ENCODE measurements around the gene DEPP1. TPM values are rescaled to one million over a fixed set of nuclear protein-coding genes. Genes with fewer than 3 reads are reported as not detected.
A peak's percentile ranks its signal among the peaks of the same experiment; 100 is the strongest.

The DEPP1 gene
- total and polyA plus RNA-seq, 2 of the 13 experiments (the other 11 are each of a cell fraction or from before 2014, with no cell fraction given), result 14.8 to 270 TPM

- Histone ChIP-seq H3K4me2 (ENCODE audit: low read depth, low read length) (no peak overlapping the region), H3K4me3 (replicated peaks in 1 of 3; ENCODE audit: insufficient read depth in 1 of 3, low read depth in 2 of 3, low read length in 3 of 3) (no peak overlapping the region), H2AFZ (ENCODE audit: low read length) (no peak overlapping the region), H4K20me1 (ENCODE audit: insufficient read depth, low read length) (peaks cover 40% of the 10 kb centered on the region), H3K36me3 (replicated peaks in 1 of 2; ENCODE audit: control insufficient read depth in 1 of 2, insufficient read depth in 2 of 2, low read length in 2 of 2) (peaks cover 19 to 60% of the 10 kb centered on the region in 2 experiments; a peak in 4 of 5 replicates), H3K9me3 (ENCODE audit: low read length) (no peaks in the 10 kb centered on the region), H3K27ac (ENCODE audit: extremely low read length, insufficient read depth, low read length) (peak overlapping the region; percentile 53), H3K27me3 (ENCODE audit: control insufficient read depth in 1 of 2, insufficient read depth in 2 of 2, low read length in 2 of 2) (no peaks in the 10 kb centered on the region; a peak in 1 of 5 replicates), H3K9ac (ENCODE audit: insufficient read depth, low read depth, low read length) (no peak overlapping the region), H3K4me1 (ENCODE audit: insufficient read depth, low read length) (peaks cover 39% of the 10 kb centered on the region), H3K79me2 (ENCODE audit: insufficient read depth, low read length) (peaks cover 30% of the 10 kb centered on the region)
- POLR2A ChIA-PET, result interaction anchor here (0.8 to 10.2 kb wide), 3 partner anchors 10 to 38 kb away, joined by 4 to 407 read pairs (median 215); partner anchors contain the start of gene RASSF4
- intact Hi-C loops (cut with micrococcal nuclease; ENCODE audit: unreplicated experiment), result loop anchor here (2.0 kb wide), 1 partner anchor 13 kb away; no protein-coding TSS in a partner anchor
- DNase-seq (ENCODE audit: low spot score), result no peak
- FAIRE-seq, result no peak
- TF ChIP-seq TEAD3 (CRISPR knock-in tag; optimal IDR thresholded peaks at IDR 0.05; ENCODE audit: borderline replicate concordance) (no peak), ZFP90 (CRISPR knock-in tag; IDR thresholded peaks at IDR 0.05; ENCODE audit: borderline replicate concordance) (no peak), GABPB1 (CRISPR knock-in tag; IDR thresholded peaks at IDR 0.05) (0 out of 2 replicates have a peak, but pooled peaks have one; percentile 4), ARID2 (CRISPR knock-in tag; IDR thresholded peaks at IDR 0.05; ENCODE audit: borderline replicate concordance) (no peak), ZSCAN30 (CRISPR knock-in tag; IDR thresholded peaks at IDR 0.05) (no peak), GTF3A (CRISPR knock-in tag; conservative IDR thresholded peaks at IDR 0.05) (no peak)
- ATAC-seq, result no peak
- 96% methylated on average over 16 of the region's 18 CpGs for WGBS (ENCODE audit: low lambda C conversion rate)
- in situ Hi-C loops (cut with HindIII; ENCODE audit: extremely low pct_ligation_motif_present, low pct_unique_long_range_greater_than_20kb), result loop anchor here (25.0 kb wide), 1 partner anchor 1561 kb away; the partner anchor contains the start of gene HNRNPF
- CTCF ChIA-PET (ENCODE audit: low intra/inter-chr PET ratio, low total read pairs), result interaction anchor here (1.7 to 3.8 kb wide), 2 partner anchors 7 to 41 kb away, joined by 5 to 64 read pairs; no protein-coding TSS in a partner anchor
- no TSS peak for BruUV-seq (replicated peaks)
These were observed 5.1 kb downstream of the DEPP1 start for GRCh38 chr10:44973323-44974081.

DNA sequence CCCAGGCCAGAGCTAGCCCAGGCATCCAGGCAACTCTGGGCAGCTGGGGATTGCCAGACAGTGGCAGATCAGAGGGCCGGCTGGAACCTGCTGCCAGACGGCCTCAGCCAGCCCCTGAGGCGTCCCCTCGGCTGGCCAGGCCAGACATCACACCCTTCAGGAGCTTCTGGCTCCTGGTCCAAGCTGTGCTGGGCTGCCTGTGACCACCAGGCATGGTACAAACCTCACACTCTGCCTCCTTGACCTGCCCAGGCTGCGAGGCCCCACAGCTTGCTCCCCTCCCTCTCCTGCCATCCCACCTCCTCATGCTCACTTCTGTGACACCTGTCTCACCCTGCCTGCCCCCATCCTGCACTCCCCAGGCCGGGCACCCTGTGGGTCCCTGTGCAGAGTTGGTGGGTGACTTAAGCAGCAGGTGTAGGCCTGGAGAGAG is 5.7 kb downstream of the DEPP1 start:
- CTCF ChIA-PET (ENCODE audit: low intra/inter-chr PET ratio, low total read pairs), result interaction anchor here (3.8 kb wide), 1 partner anchor 40 kb away, joined by 64 read pairs; no protein-coding TSS in a partner anchor
- no peak overlapping the region for H3K4me2 ChIP-seq (ENCODE audit: low read depth, low read length)
- POLR2A ChIA-PET, result interaction anchor here (10.2 kb wide), 2 partner anchors 10 to 38 kb away, joined by 215 to 407 read pairs; partner anchors contain the start of gene RASSF4
- no peak for TF ChIP-seq SALL1 (CRISPR knock-in tag; IDR thresholded peaks at IDR 0.05)
- no peak for TF ChIP-seq RELA (CRISPR knock-in tag; IDR thresholded peaks at IDR 0.05)
- TF ChIP-seq NRL (CRISPR knock-in tag; IDR thresholded peaks at IDR 0.05; ENCODE audit: borderline replicate concordance), result no peak
- no peak for TF ChIP-seq ELF1 (CRISPR knock-in tag; IDR thresholded peaks at IDR 0.05)
- TF ChIP-seq ZNF562 (CRISPR knock-in tag; IDR thresholded peaks at IDR 0.05; ENCODE audit: borderline replicate concordance), result no peak
- TF ChIP-seq GABPB1 (CRISPR knock-in tag; IDR thresholded peaks at IDR 0.05), result 0 out of 2 replicates have a peak, but pooled peaks have one; percentile 3
- TF ChIP-seq ZGPAT (CRISPR knock-in tag; IDR thresholded peaks at IDR 0.05), result no peak
- TF ChIP-seq TBX3 (IDR thresholded peaks at IDR 0.05; ENCODE audit: borderline replicate concordance), result no peak
- no peak for TF ChIP-seq KDM5A (IDR thresholded peaks at IDR 0.05; ENCODE audit: borderline replicate concordance, low read length)
- TF ChIP-seq CCAR2 (optimal IDR thresholded peaks at IDR 0.05; ENCODE audit: low read depth, low read length), result no peak
- peak; percentile 71 for TF ChIP-seq AGO2 (optimal IDR thresholded peaks at IDR 0.05; ENCODE audit: low read depth, low read length)
- TF ChIP-seq ZNF205 (CRISPR knock-in tag; IDR thresholded peaks at IDR 0.05), result no peak

More for the DNA sequence above, 5.7 kb downstream of the DEPP1 start:
- in situ Hi-C loops (cut with HindIII; ENCODE audit: extremely low pct_ligation_motif_present, low pct_unique_long_range_greater_than_20kb), result loop anchor here (25.0 kb wide), 1 partner anchor 1561 kb away; the partner anchor contains the start of gene HNRNPF
- no peaks in the 10 kb centered on the region; a peak in 1 of 5 replicates for H3K27me3 ChIP-seq (ENCODE audit: control insufficient read depth in 1 of 2, insufficient read depth in 2 of 2, low read length in 2 of 2)
- H3K4me1 ChIP-seq (ENCODE audit: insufficient read depth, low read length), result peaks cover 45% of the 10 kb centered on the region
- peaks cover 39% of the 10 kb centered on the region for H4K20me1 ChIP-seq (ENCODE audit: insufficient read depth, low read length)
- no TSS peak for BruUV-seq (replicated peaks)
- no peak overlapping the region for H2AFZ ChIP-seq (ENCODE audit: low read length)
- H3K36me3 ChIP-seq (replicated peaks in 1 of 2; ENCODE audit: control insufficient read depth in 1 of 2, insufficient read depth in 2 of 2, low read length in 2 of 2), result peaks cover 19 to 61% of the 10 kb centered on the region in 2 experiments; a peak in 4 of 5 replicates
- H3K79me2 ChIP-seq (ENCODE audit: insufficient read depth, low read length), result peaks cover 30% of the 10 kb centered on the region
- no peak for DNase-seq (ENCODE audit: low spot score)
- no peak for FAIRE-seq
- intact Hi-C loops (cut with micrococcal nuclease; ENCODE audit: unreplicated experiment), result no loop called here
- H3K27ac ChIP-seq (ENCODE audit: extremely low read length, insufficient read depth, low read length), result no peak overlapping the region
- H3K4me3 ChIP-seq (replicated peaks in 1 of 3; ENCODE audit: insufficient read depth in 1 of 3, low read depth in 2 of 3, low read length in 3 of 3), result no peak overlapping the region
- no peak overlapping the region for H3K9ac ChIP-seq (ENCODE audit: insufficient read depth, low read depth, low read length)
- WGBS (ENCODE audit: low lambda C conversion rate), result 100% methylated on average over 2 of the region's 6 CpGs
- ATAC-seq, result no peak; the same call in 2 of the 3 replicates
- no peaks in the 10 kb centered on the region for H3K9me3 ChIP-seq (ENCODE audit: low read length)
